Amniotic stem cell (primary cell): ENCODE data around the gene UGT2B7.
"Not testable (repeated sequence)": the region's sequence is repeated elsewhere in the genome, so short reads cannot be mapped to it uniquely, and the experiment has no call there.

Source experiments
- DNase-seq: peaks from one replicate; lab custom pipeline; 2025; lab: John Stamatoyannopoulos, UW

Gene UGT2B7

DNA sequence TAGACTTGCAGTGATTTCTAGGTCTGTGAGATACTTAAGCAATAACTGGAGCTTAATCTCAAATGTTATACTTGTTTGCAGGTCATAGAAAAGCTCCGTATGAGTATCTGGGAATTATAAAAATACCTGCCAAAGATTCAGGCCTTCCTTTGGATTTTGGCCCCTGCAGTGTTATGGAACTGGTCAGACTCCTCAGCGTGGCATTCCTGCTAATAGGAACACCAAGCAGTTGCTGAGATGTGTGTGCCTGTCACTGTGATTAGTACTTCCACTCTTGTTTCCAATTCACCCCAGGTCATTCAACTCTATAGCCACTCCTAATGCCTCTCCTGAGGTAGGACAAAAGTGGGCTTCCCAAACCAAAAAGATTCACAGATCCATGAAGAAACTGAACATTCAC lies 7.8 kb upstream of the UGT2B7 start:
- DNase-seq: no peak

- DNase-seq: no peak
Observed at GRCh38 chr4:69089388-69089787, 6.9 kb upstream of the UGT2B7 start.

- no peak for DNase-seq
Observed at GRCh38 chr4:69092190-69092589, 4.1 kb upstream of the UGT2B7 start.

GRCh38 chr4:69092980-69093568 lies 3.2 kb upstream of the UGT2B7 start:
- no peak for DNase-seq

DNA sequence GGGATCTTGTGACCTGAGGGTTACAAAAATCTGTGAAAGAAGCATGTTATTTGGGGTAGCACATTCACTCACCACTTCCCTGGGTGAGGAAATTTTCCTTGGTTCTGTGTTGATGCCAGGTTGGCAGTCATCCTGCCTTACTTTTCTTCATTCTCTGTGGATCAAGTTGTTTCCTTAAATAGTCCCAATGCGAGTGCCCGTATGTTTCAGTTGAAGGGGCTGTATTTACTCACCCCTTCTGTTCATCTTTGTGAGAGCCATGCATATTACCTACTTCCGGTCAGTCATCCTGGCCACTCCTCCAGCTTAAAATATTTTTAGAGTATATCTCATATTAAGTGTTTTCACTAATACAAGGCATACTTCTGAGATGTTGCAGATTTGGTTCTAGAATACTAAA lies 2.6 kb upstream of the UGT2B7 start:
- DNase-seq: no peak

GRCh38 chr4:69095301-69095731 lies 958 bp upstream of the UGT2B7 start:
- no peak for DNase-seq

DNA sequence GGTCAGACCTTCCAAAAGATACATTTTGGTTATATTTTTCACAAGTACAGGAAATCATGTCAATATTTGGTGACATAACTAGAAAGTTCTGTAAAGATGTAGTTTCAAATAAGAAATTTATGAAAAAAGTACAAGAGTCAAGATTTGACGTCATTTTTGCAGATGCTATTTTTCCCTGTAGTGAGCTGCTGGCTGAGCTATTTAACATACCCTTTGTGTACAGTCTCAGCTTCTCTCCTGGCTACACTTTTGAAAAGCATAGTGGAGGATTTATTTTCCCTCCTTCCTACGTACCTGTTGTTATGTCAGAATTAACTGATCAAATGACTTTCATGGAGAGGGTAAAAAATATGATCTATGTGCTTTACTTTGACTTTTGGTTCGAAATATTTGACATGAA lies 536 bp downstream of the UGT2B7 start:
- no peak for DNase-seq

- DNase-seq: no peak
Observed at GRCh38 chr4:69098470-69098869, 2.2 kb downstream of the UGT2B7 start.

DNA sequence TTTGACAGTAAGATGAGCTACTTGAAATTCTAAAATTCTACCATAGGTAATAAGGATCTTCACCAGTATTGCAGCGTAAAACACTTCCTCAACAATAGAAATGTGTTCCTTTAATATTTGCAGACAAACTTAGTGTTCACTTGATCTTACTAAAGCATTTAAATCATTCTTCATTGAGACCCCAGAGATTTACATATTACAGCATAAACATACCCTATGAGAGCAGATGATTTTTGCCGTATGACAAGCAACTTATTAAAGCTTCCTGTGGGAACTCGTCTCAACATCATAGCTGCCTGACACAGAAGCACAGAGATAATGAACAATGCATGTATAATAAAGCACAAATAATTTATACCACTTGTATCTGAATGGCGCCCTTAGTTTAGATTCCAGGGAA lies 3.6 kb downstream of the UGT2B7 start:
- no peak for DNase-seq

GRCh38 chr4:69102668-69103067 lies 6.4 kb downstream of the UGT2B7 start:
- DNase-seq: not testable (repeated sequence)

DNA sequence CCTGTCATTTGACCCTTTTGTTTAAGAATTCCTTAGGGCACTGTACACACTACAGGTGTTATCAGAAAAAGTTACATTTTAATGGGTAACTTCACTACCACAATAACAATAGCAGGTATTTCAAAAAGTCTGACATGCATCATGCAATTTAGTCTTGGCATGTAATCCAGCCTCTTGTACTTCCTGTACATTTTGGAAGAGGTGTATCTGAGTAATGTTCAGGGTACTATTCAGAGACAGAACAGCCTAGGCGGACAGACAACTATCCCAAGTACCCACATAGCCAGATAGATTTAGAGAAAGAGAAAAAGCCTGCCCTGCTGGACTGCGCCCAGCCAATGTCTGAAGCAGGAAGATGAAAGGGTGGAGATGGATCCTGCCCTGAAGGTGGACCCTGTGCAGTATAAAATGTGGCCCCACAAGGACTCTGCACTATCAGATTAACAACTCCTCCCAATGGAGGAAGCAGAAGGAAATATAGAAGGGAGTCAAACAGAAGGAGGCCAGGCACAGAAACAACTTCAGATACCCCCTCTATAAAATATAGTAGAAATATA lies 8.5 kb downstream of the UGT2B7 start:
- DNase-seq: no peak

DNA sequence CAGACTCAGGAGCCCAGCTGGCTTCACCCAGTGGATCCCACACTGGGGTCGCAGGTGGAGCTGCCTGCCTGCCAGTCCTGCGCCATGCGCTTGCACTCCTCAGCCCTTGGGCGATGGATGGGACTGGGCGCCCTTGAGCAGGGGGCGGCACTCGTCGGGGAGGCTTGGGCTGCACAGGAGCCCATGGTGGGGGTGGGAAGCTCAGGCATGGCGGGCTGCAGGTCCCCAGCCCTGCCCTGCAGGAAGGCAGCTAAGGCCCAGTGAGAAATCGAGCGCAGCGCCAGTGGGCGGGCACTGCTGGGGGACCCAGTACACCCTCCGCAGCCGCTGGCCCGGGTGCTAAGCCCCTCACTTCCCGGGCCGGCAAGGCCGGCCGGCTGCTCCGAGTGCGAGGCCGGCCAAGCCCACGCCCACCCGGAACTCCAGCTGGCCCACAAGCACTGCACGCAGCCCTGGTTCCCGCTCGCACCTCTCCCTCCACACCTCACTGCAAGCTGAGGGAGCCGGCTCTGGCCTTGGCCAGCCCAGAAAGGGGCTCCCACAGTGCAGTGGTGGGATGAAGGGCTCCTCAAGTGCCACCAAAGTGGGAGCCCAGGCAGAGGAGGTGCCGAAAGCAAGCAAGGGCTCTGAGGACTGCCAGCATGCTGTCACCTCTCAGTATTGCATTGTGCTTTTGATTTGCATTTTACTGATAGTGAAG lies 19.0 kb downstream of the UGT2B7 start:
- not testable (repeated sequence) for DNase-seq

GRCh38 chr4:69115851-69116213 lies 19.6 kb downstream of the UGT2B7 start:
- DNase-seq: no peak

DNA sequence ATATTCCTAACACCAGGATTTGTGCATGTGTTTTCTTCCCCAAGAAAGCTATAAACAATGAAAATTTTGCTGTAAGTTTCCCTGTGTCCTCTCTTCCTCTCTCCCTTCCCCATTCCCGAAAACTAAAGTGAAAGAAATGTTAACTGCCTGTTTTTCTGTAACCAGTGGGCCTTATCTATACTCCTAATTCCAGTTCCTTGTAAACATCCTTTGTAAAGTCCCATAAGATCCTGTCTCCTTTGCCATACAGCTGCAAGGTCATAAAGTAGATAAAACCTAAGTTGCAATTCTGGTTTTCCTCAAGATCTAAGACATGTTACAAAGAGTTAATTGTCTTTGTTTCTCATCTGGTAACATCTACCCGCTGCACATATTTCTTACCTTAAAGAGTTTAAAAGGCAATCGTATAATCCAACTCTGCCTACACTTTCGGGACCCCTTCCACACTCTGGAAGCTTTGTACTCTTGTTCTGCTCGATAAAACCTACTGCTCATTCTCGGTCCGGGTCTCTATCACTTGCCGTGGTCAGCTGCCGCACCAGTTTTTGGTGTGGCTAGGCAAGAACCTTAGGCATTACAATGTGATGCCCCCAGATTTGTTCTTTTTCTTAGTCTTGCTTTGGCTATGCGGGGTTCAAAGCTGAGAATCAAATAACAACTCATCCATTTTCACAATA lies 20.5 kb downstream of the UGT2B7 start:
- no peak for DNase-seq

- no peak for DNase-seq
Observed at GRCh38 chr4:69120870-69121269, 24.6 kb downstream of the UGT2B7 start.

GRCh38 chr4:69122476-69122875 lies 26.2 kb downstream of the UGT2B7 start:
- no peak for DNase-seq

- no peak for DNase-seq
Observed at GRCh38 chr4:69124941-69125340, 28.7 kb downstream of the UGT2B7 start.

GRCh38 chr4:69126024-69126423 lies 29.8 kb downstream of the UGT2B7 start:
- no peak for DNase-seq

- no peak for DNase-seq
Observed at GRCh38 chr4:69133993-69134392, 37.7 kb downstream of the UGT2B7 start.

DNA sequence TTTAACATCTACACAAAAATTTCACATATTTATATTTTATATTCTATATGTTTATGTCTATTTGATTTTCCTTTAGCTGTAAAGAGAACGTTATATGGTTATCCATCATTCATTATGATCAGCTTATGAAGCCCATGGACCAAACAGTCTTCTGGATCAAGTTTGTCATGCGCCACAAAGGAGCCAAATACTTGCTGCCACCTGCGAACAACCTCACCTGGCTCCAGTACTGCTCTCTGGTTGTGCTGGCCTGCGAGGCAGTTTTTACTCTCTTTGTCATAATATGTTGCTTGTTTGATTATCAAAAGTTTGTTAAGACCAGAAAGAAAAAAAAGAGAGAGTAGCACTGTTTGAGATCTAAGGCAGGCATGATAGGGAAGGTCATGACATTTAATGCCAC lies 38.2 kb downstream of the UGT2B7 start:
- no peak for DNase-seq

DNA sequence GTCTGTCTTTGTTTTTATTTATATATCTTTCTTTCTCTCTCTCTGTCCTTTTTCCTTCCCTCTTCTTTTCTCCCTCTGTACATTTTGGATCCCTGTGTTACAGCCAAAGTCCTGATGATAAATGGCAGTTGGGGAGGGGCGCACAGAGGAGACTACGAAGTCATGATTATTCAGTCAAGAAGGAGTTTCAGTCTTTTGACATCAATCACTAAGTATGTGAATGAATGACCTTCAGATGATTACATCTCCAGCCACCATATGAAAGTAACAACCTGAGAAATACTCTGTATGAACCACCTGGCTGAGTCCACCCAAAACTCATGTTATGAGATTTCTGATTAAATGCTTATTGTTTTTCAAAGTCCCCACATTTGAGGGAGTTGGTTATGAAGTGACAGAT lies 45.0 kb downstream of the UGT2B7 start:
- no peak for DNase-seq

DNA sequence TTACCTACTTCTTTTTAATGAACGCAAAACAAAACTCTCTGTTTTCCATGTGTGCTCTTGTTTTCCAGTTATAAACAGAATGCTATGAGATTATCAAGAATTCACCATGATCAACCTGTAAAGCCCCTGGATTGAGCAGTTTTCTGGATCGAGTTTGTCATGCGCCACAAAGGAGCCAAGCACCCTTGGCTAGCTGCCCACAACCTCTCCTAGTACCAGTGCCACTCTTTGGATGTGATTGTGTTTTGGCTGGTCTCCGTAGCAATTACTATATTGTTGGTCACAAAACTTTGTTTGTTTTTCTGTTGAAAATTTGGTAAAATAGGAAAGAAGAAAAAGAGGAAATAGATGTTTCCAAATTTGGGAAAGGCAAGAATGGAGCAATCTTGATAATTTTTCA lies 51.1 kb downstream of the UGT2B7 start:
- DNase-seq: no peak

DNA sequence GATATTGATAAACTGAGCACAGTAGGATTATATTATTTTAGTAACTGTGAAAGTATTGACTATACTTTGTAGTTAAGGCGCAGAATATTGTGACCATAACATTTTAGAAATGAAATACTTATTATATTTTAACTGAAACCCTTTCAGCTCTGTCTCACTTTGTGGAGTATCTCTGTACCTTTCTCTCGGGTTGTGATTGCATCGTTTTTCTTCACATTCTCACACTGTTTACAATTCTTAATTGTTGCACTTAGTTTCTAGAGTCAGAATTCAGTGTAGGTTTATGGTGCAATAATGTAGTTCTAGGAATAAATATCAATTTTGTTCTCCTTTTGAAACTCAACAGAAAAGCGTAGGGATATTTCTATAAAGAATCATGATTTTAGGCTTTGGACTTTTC lies 57.7 kb downstream of the UGT2B7 start:
- no peak for DNase-seq
